Endothelial cell of umbilical vein (primary cell): ENCODE data around the gene TUBGCP3. TPM values are rescaled to one million over a fixed set of nuclear protein-coding genes. Genes with fewer than 3 reads are reported as not detected.

Experiments used
- BruUV-seq: library from RNA; stranded (reverse); fragments of 400-500 nt; replicated peaks from 2 replicates; lab custom pipeline; 2021; lab: Mats Ljungman, UMichigan
- CTCF ChIA-PET: fragments of 300-600, 350-600 bp; sonication (Branson Sonifier 250); formaldehyde crosslinking; loops from one replicate; lab custom pipeline; 2021; ENCODE audit warnings: antibody characterized with exemption, inconsistent platforms; lab: Charles Lee
- POLR2A ChIA-PET: fragments of 300-600, 350-600 bp; sonication (Branson Sonifier 250); formaldehyde crosslinking; loops from one replicate; lab custom pipeline; 2021; ENCODE audit warnings: antibody characterized with exemption, inconsistent platforms; lab: Charles Lee
- DNase-seq: peaks from one replicate; pipeline ENCODE4 v3.0.0-alpha.2; 2011; ENCODE audit warnings: low read depth, low spot score
- FAIRE-seq: peaks from 2 replicates; lab custom pipeline; 2011; peaks lifted over from hg19 to GRCh38; lab: Jason Lieb, UNC
- H2AFZ ChIP-seq: 2 replicates; pipeline ENCODE4 v1.6.0; 2012; ENCODE audit warnings: low read depth, low read length, control low read depth, inconsistent platforms
- H3K27ac ChIP-seq: 2 replicates; pipeline ENCODE4 v1.5.1; 2011; ENCODE audit warnings: low read depth, mild to moderate bottlenecking, control low read depth, low read length, moderate library complexity; ENCODE audit not compliant: insufficient read depth
- H3K27me3 ChIP-seq, 2 experiments: 2 replicates each; pipeline versions ENCODE4 v1.6.0 to v1.6.1; 2011; ENCODE audit warnings: low read length in 2 of 2, mixed read lengths in 1 of 2; ENCODE audit not compliant: control insufficient read depth in 2 of 2, insufficient read depth in 2 of 2
- H3K36me3 ChIP-seq, 2 experiments: 2 replicates in 1 of 2; 3 replicates in 1 of 2; pipeline ENCODE4 v1.5.1; 2011; ENCODE audit warnings: low read length in 2 of 2, mild to moderate bottlenecking in 1 of 2, moderate library complexity in 1 of 2; ENCODE audit not compliant: control insufficient read depth in 2 of 2, insufficient read depth in 2 of 2; ENCODE audit errors: extremely low read depth in 1 of 2
- H3K4me1 ChIP-seq: 3 replicates; pipeline ENCODE4 v1.5.1; 2011; ENCODE audit warnings: mild to moderate bottlenecking, low read length; ENCODE audit not compliant: control insufficient read depth, insufficient read depth; ENCODE audit errors: extremely low read depth
- H3K4me2 ChIP-seq: 2 replicates; pipeline ENCODE4 v1.6.1; 2011; ENCODE audit warnings: low read length, control low read depth, mixed read lengths; ENCODE audit not compliant: insufficient read depth
- H3K4me3 ChIP-seq, 3 experiments: fragments of 200-600 bp in 1 of 3; sonication (generic), shearing (Covaris generic) in 1 of 3; replicated peaks in 1 of 3; 2 replicates each; pipeline ENCODE4 v1.5.1; 2011 to 2016; ENCODE audit warnings: control low read depth in 3 of 3, low read length in 3 of 3, mild to moderate bottlenecking in 2 of 3, inconsistent platforms in 1 of 3, low read depth in 1 of 3, moderate library complexity in 1 of 3; ENCODE audit not compliant: insufficient read depth in 1 of 3
- H3K79me2 ChIP-seq: 2 replicates; pipeline ENCODE4 v1.6.0; 2012; ENCODE audit warnings: low read length, inconsistent platforms; ENCODE audit not compliant: control insufficient read depth, insufficient read depth
- H3K9ac ChIP-seq: replicated peaks from 2 replicates; pipeline ENCODE3; 2011; ENCODE audit warnings: low read length, control low read depth; ENCODE audit not compliant: insufficient read depth; ENCODE audit errors: extremely low read depth
- H3K9me1 ChIP-seq: replicated peaks from 3 replicates; pipeline ENCODE4 v1.6.0; 2011; ENCODE audit warnings: mild to moderate bottlenecking, low read length; ENCODE audit not compliant: control insufficient read depth, insufficient read depth; ENCODE audit errors: extremely low read depth
- H3K9me3 ChIP-seq: replicated peaks from 2 replicates; pipeline ENCODE4 v1.5.1; 2012; ENCODE audit warnings: low read length, inconsistent platforms; ENCODE audit not compliant: control insufficient read depth, insufficient read depth
- H4K20me1 ChIP-seq: replicated peaks from 2 replicates; pipeline ENCODE3; 2011; ENCODE audit warnings: mild to moderate bottlenecking, low read length; ENCODE audit not compliant: control insufficient read depth, insufficient read depth; ENCODE audit errors: extremely low read depth
- EZH2 ChIP-seq: IDR thresholded peaks from 2 replicates; pipeline ENCODE4 v1.6.1; 2012; ENCODE audit warnings: borderline replicate concordance, low read depth, mild to moderate bottlenecking, moderate library complexity, low read length, inconsistent platforms; ENCODE audit not compliant: severe bottlenecking
- FOS ChIP-seq: IDR thresholded peaks from 2 replicates; pipeline ENCODE4 v1.6.1; 2011; ENCODE audit warnings: mild to moderate bottlenecking, low read length, moderate library complexity, borderline replicate concordance; ENCODE audit not compliant: insufficient read depth
- GATA2 ChIP-seq: IDR thresholded peaks from 2 replicates; pipeline ENCODE4 v1.7.0; 2011; ENCODE audit warnings: low read depth, mild to moderate bottlenecking, moderate library complexity, mixed read lengths, low read length; ENCODE audit not compliant: insufficient read length, insufficient read depth
- JUN ChIP-seq: IDR thresholded peaks from 2 replicates; pipeline ENCODE4 v1.6.1; 2011; ENCODE audit warnings: borderline replicate concordance, low read depth; ENCODE audit not compliant: insufficient read length, insufficient read depth
- MYC ChIP-seq: IDR thresholded peaks from one replicate; pipeline ENCODE4 v1.6.1; 2011; ENCODE audit warnings: mild to moderate bottlenecking, low read depth, low read length
- POLR2A ChIP-seq: IDR thresholded peaks from 2 replicates; pipeline ENCODE4 v1.6.1; 2012; ENCODE audit warnings: low read depth, mild to moderate bottlenecking, control low read depth, low read length
- POLR2AphosphoS5 ChIP-seq: IDR thresholded peaks from 2 replicates; pipeline ENCODE4 v1.6.1; 2012; ENCODE audit warnings: low read depth, mild to moderate bottlenecking, control low read depth, low read length, moderate library complexity; ENCODE audit not compliant: insufficient read depth
- dilution Hi-C: fragments of 300-500 bp; cut with MboI; formaldehyde crosslinking; loops from one replicate; pipeline ENCODE4 v1.15.0; 2019; ENCODE audit warnings: low sequenced_read_pairs; ENCODE audit not compliant: extremely low pct_ligation_motif_present
- intact Hi-C: fragments of 100-400 bp; cut with micrococcal nuclease; formaldehyde crosslinking; loops from one replicate; pipeline ENCODE4 v1.10.0; 2022
- polyA plus RNA-seq, 4 experiments: library from polyadenylated mRNA; depleted of rRNA in 3 of 4; stranded (reverse) in 3 of 4; unstranded in 1 of 4; fragments of >200 nt; gene quantifications; 2 replicates each; pipeline versions ENCODE4 v1.2.1 to v1.2.3, GENCODE V29; 2011 to 2012; ENCODE audit warnings: missing spikeins in 1 of 4
- total RNA-seq: library from RNA; stranded (reverse); gene quantifications from 2 replicates; pipeline ENCODE4 v1.2.3, GENCODE V29; 2021
- TF ChIP-seq, protein P1 (sequence below), 2 donors: IDR thresholded peaks; 1 replicate in 1 of 2; 2 replicates in 1 of 2; pipeline ENCODE4 v1.5.1; 2011; ENCODE audit warnings: low read length in 2 of 2, mild to moderate bottlenecking in 2 of 2, moderate library complexity in 2 of 2, control low read depth in 1 of 2, inconsistent platforms in 1 of 2, low read depth in 1 of 2; ENCODE audit not compliant: insufficient read depth in 1 of 2; ENCODE audit errors: extremely low read depth in 1 of 2
- TF ChIP-seq, protein P2 (sequence below): IDR thresholded peaks from 2 replicates; pipeline ENCODE4 v1.6.1; 2011; ENCODE audit not compliant: insufficient read depth, insufficient read length

Gene TUBGCP3
- total and polyA plus RNA-seq, 2 donors (not counting 3 experiments of a cell fraction or from before 2014, with no cell fraction given) = 36.4 to 47.7 TPM

DNA sequence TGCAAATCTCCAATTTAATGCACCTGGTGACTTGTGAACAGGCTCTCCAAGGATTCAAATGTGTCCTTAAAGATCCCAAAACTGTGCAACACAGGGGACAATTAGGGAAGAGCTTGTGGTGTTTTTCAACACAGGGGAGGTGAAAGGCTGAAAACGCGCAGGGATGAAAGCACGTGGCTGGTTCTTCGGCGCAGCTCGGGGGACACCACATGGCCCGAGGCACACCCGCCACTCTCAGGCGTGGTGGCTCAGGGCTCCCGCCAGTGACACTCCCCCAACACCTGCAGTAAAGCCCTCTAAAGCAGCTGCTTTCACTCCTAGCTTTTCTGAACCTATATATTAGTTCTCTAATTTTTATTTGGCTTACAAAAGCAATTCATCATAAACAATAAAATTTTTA, 119.9 kb downstream of the TUBGCP3 start:
- intact Hi-C loops (no loop called here), dilution Hi-C loops (no loop called here)
- Histone ChIP-seq H3K36me3 (no peaks in the 10 kb centered on the region), H3K4me2 (no peak overlapping the region), H3K27me3 (no peaks in the 10 kb centered on the region), H3K9ac (no peak overlapping the region), H3K9me1 (no peaks in the 10 kb centered on the region), H4K20me1 (no peaks in the 10 kb centered on the region), H3K27ac (no peak overlapping the region), H3K9me3 (no peaks in the 10 kb centered on the region), H2AFZ (no peak overlapping the region), H3K79me2 (no peaks in the 10 kb centered on the region), H3K4me1 (no peaks in the 10 kb centered on the region), H3K4me3 (no peak overlapping the region)
- FAIRE-seq = no peak
- BruUV-seq = no TSS peak
- ChIA-PET POLR2A (no interaction called here), CTCF (no interaction called here)
- TF ChIP-seq GATA2 (no peak), MYC (no peak), JUN (no peak), EZH2 (no peak), FOS (no peak), POLR2A (no peak), POLR2AphosphoS5 (no peak)
- TF ChIP-seq, protein P1, sequence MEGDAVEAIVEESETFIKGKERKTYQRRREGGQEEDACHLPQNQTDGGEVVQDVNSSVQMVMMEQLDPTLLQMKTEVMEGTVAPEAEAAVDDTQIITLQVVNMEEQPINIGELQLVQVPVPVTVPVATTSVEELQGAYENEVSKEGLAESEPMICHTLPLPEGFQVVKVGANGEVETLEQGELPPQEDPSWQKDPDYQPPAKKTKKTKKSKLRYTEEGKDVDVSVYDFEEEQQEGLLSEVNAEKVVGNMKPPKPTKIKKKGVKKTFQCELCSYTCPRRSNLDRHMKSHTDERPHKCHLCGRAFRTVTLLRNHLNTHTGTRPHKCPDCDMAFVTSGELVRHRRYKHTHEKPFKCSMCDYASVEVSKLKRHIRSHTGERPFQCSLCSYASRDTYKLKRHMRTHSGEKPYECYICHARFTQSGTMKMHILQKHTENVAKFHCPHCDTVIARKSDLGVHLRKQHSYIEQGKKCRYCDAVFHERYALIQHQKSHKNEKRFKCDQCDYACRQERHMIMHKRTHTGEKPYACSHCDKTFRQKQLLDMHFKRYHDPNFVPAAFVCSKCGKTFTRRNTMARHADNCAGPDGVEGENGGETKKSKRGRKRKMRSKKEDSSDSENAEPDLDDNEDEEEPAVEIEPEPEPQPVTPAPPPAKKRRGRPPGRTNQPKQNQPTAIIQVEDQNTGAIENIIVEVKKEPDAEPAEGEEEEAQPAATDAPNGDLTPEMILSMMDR (IDR thresholded peaks at IDR 0.05; ENCODE audit: extremely low read depth in 1 of 2, insufficient read depth in 1 of 2, low read depth in 1 of 2, low read length in 2 of 2) = no peak
- TF ChIP-seq, protein P2, sequence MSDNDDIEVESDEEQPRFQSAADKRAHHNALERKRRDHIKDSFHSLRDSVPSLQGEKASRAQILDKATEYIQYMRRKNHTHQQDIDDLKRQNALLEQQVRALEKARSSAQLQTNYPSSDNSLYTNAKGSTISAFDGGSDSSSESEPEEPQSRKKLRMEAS = no peak
- no peak for DNase-seq
